Cardiac fibroblast (primary cell): Measurements from ENCODE around the gene RPUSD4.
A peak's percentile ranks its signal among the peaks of the same experiment; 100 is the strongest.

ENCODE experiments used
- DNase-seq, 2 donors: peaks; one replicate each; pipeline versions ENCODE4 v3.0.0 to v3.0.0-alpha.2; 2010; ENCODE audit warnings: low read depth in 2 of 2
- H3K4me3 ChIP-seq, 2 donors: replicated peaks in 1 of 2; 1 replicate in 1 of 2; 2 replicates in 1 of 2; pipeline ENCODE4 v1.5.1; 2011; ENCODE audit warnings: low read depth in 2 of 2, low read length in 2 of 2, mild to moderate bottlenecking in 2 of 2, moderate library complexity in 1 of 2
- TF ChIP-seq, protein P1 (sequence below): IDR thresholded peaks from one replicate; pipeline ENCODE4 v1.5.1; 2011; ENCODE audit warnings: low read depth, mild to moderate bottlenecking, low read length, inconsistent platforms

Gene RPUSD4

DNA sequence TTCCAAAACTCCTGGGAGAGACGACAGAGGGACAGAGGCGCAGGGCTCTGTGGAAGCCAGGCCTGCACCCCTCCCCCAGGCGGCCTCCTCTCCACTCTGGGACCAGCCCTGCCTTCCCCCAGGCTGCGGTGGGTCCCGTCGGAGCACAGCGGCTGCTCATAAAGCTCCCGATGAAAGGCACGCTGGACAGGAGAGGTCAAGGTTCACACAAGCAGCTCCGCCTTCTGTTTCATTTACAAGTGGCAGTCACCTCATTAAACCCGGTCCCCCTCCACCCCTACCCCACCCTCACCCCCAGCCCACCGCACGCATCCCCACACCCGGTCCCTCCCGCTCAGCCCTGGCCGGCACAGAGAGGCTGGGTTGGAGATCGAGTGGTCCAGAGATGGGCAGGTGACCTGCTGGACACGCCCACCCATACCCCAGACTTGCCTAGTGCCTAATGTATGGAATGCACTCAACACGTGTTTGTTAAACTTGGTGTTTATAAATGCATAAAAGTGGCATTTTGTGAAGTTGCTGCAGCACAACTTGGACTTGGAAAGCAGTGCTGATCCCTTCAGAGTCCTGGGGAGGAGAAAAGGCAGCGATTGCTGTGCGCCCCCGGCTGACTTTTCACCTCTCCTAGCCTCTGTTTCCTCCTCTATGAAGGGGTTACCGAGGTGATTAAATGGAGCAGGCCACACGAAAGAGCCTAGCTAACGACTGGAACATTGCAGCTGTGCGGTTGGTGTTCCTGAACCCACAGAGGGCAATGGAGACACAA, 26.0 kb downstream of the RPUSD4 start:
- no peak for DNase-seq
- no peak overlapping the region for H3K4me3 ChIP-seq
- TF ChIP-seq, protein P1, sequence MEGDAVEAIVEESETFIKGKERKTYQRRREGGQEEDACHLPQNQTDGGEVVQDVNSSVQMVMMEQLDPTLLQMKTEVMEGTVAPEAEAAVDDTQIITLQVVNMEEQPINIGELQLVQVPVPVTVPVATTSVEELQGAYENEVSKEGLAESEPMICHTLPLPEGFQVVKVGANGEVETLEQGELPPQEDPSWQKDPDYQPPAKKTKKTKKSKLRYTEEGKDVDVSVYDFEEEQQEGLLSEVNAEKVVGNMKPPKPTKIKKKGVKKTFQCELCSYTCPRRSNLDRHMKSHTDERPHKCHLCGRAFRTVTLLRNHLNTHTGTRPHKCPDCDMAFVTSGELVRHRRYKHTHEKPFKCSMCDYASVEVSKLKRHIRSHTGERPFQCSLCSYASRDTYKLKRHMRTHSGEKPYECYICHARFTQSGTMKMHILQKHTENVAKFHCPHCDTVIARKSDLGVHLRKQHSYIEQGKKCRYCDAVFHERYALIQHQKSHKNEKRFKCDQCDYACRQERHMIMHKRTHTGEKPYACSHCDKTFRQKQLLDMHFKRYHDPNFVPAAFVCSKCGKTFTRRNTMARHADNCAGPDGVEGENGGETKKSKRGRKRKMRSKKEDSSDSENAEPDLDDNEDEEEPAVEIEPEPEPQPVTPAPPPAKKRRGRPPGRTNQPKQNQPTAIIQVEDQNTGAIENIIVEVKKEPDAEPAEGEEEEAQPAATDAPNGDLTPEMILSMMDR: no peak

GRCh38 chr11:126182787-126183445, 28.5 kb downstream of the RPUSD4 start:
- no peak overlapping the region for H3K4me3 ChIP-seq
- DNase-seq: no peak

DNA sequence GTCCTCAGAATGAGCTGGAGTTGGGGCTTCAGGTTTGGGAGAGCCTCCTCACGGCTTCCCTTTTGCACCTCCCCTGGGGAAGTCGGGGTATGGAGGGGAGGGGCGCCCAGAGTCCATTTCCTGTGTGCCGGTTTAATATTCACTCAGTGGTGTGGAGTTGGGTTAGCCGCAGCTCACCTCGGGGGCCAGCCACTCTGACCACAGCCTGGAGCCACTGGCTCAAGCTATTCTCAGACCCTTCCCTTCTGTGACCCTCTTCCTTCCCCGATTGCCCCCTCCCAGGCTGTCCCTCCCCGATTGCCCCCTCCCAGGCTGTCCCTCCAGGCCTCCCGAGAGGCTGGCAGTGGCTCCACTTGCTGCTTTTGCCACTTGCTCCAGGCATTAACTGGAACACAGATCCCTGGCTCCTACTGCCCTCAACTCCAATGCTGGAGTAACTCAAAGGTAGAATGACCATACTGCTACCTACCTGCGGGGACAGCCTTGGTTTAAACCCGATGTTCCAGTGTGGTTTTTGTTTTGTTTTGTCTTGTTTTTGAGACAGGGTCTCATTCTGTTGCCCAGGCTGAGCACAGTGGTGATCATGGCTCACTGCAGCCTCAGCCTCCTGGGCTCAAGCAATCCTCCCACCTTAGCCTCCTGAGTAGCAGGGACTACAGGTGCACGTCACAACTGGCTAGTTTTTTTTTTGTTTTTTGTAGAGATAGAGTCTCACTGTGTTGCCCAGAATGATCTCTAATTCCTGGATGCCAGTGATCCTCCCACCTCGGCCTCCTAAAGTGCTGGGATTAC, 29.3 kb downstream of the RPUSD4 start:
- DNase-seq: no peak
- TF ChIP-seq, protein P1: no peak
- no peak overlapping the region for H3K4me3 ChIP-seq

More at GRCh38 chr11:126182787-126183445, 28.5 kb downstream of the RPUSD4 start:
- TF ChIP-seq, protein P1: no peak

DNA sequence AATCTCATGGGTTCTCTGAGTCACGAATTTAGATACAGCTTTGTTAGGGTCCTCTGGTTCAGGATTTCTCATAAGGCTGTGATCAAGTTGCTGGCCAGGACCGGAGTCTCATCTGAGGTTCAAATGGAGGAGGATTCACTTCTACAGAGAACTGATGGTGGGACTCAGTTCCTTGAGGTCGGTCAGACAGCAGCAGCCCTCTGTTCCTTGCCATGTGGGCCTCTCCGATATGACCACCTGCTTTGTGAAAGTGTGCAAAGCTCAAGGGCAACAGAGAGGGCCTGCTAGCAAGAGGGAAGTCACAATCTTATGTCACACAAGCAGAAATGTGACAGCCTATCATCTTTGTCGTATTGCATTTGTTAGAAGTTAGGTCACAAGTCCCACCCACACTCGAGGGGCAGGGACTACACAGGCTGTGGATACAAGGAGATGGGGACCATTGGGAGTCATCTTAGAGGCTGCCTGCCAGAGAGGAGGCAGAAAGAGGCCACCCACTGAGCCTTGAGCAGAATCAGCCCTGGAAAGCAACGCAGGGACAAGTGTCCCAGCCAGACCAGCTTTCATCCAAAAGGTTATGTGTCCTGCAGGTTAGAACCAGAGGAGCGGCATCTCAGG, 34.5 kb downstream of the RPUSD4 start:
- no peak for DNase-seq
- TF ChIP-seq, protein P1: no peak

GRCh38 chr11:126175393-126175792, 36.1 kb downstream of the RPUSD4 start:
- TF ChIP-seq, protein P1: no peak
- peak; percentile 0 to 82 for DNase-seq
- H3K4me3 ChIP-seq: no peak overlapping the region

More for the DNA sequence above, 34.5 kb downstream of the RPUSD4 start:
- no peak overlapping the region for H3K4me3 ChIP-seq

- no peak for DNase-seq
- H3K4me3 ChIP-seq: no peak overlapping the region
- TF ChIP-seq, protein P1: no peak
These were observed 36.6 kb downstream of the RPUSD4 start for GRCh38 chr11:126174816-126175215.
